ENCODE results near the gene SLC6A5.

SLC6A5 gene

DNA sequence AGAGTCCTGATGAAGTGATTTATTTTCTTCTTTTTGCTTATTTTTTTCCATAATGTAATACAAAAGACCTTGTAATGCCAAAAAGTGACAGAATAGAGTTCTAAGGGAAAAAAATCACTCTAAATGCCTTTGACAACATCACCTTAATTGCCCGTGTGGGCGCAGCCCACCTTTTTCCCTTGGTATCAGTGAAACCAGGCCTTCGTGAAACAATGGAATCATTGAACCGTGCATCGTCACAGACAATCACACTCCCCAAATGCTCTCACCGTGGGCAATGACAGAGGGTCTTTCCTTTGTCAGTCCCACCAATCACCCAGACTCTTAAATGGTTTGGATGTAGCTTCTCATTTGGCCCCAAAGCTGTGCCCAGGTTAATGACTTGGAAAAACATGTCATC is 9.6 kb upstream of the SLC6A5 start:
- TF ChIP-seq, protein P1, sequence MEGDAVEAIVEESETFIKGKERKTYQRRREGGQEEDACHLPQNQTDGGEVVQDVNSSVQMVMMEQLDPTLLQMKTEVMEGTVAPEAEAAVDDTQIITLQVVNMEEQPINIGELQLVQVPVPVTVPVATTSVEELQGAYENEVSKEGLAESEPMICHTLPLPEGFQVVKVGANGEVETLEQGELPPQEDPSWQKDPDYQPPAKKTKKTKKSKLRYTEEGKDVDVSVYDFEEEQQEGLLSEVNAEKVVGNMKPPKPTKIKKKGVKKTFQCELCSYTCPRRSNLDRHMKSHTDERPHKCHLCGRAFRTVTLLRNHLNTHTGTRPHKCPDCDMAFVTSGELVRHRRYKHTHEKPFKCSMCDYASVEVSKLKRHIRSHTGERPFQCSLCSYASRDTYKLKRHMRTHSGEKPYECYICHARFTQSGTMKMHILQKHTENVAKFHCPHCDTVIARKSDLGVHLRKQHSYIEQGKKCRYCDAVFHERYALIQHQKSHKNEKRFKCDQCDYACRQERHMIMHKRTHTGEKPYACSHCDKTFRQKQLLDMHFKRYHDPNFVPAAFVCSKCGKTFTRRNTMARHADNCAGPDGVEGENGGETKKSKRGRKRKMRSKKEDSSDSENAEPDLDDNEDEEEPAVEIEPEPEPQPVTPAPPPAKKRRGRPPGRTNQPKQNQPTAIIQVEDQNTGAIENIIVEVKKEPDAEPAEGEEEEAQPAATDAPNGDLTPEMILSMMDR (IDR thresholded peaks at IDR 0.05), result no peak
- no peak for DNase-seq (ENCODE audit: low spot score)
- Histone ChIP-seq H3K27ac (no peak overlapping the region), H3K4me3 (no peak overlapping the region)

DNA sequence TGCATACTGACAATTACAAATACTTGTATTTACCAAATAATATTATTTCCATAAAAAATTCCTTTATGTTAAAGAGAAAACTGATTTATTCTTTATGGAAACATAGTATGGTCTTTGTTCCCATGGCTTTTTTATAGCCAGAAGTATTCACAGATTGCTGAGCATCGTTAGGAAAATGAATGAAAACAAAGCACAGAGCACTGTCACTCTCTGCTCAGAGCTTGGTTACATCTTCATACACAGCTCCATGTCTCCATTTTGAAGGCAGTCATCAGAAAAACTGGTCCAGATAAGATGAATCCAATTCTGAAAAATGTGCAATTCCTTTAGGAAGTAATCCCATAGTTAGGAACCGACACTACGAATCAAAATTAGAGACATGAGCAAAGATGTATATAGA is 9.0 kb upstream of the SLC6A5 start:
- TF ChIP-seq, protein P1 (IDR thresholded peaks at IDR 0.05), result no peak
- no peak overlapping the region for H3K27ac ChIP-seq
- no peak for DNase-seq (ENCODE audit: low spot score)
- H3K4me3 ChIP-seq, result no peak overlapping the region

DNA sequence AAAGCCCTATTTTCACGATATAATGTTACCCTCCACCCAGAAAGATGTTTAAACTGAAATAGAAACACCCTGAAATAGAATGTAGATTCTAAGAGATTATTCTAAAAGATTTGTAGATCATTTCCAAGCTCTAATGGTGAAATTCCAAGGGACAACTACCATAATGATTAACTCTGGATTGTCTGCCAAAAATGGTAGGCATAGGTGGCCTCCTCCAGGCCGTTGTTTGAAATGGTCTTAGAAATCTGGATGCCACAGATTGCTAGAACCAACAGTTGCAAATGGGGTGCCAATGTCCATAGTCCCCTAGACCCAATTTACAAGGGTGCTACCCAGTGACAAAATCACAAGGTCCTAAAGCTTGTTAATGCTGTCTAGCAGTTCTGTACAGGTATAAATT is 6.7 kb upstream of the SLC6A5 start:
- no peak overlapping the region for H3K4me3 ChIP-seq
- TF ChIP-seq, protein P1 (IDR thresholded peaks at IDR 0.05), result no peak
- H3K27ac ChIP-seq, result no peak overlapping the region
- no peak for DNase-seq (ENCODE audit: low spot score)

DNA sequence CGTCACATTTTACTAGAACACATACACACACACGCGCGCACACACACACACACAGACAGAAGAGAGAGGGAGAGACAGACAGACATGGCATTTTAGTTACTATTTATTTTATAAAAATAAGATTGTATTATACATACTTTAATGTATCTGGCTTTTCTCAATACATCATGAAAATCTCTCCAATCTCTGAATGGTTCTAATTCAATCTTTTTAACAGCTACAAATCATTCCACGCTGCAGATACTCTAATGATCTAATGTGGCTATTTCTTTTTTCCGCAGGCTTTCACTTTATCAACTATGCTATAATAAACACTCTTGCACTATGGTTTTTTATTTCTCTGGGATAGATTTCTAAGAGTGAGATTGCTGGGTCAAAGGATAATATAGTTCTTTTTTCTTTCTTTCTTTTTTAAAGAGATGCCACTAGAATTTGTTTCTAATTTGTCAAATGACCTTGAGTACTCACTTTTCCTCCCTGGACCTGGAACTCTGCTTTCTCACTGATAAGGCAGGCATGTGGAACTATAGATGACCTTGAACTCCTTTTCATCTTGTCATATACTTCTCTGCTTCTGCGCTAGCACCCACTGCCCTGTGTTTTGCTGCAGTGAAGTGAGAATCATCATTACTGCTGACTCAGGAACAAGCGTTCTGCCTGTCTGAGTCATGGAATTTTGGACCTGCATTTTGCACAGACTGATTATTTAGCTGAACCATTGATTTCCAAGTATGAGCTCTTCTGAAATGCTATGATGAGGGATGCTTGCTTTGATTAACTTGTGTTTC is 4.9 kb upstream of the SLC6A5 start:
- H3K4me3 ChIP-seq, result no peak overlapping the region
- TF ChIP-seq, protein P1 (IDR thresholded peaks at IDR 0.05), result no peak
- DNase-seq (ENCODE audit: low spot score), result no peak
- H3K27ac ChIP-seq, result no peak overlapping the region

DNA sequence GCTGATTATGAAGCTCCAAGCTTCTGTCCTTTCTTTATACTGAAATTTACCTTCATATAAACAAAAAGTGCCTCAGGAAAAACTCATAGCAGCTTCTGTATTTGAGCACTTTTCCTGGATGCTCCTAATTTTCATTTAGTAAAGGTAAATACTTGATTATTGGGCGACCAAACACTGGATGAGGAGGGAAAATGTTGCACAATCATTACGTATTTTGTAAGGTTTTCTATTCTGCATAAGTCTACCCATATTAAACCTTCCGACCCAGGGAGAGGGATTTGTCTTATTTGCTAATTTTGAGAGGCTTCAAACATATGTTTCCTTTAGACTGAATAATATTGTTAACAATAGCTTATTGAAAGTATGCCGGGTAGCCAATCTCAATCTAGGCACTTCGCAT is 4.3 kb upstream of the SLC6A5 start:
- TF ChIP-seq, protein P1 (IDR thresholded peaks at IDR 0.05), result no peak
- no peak for DNase-seq (ENCODE audit: low spot score)
- H3K27ac ChIP-seq, result no peak overlapping the region
- H3K4me3 ChIP-seq, result no peak overlapping the region

DNA sequence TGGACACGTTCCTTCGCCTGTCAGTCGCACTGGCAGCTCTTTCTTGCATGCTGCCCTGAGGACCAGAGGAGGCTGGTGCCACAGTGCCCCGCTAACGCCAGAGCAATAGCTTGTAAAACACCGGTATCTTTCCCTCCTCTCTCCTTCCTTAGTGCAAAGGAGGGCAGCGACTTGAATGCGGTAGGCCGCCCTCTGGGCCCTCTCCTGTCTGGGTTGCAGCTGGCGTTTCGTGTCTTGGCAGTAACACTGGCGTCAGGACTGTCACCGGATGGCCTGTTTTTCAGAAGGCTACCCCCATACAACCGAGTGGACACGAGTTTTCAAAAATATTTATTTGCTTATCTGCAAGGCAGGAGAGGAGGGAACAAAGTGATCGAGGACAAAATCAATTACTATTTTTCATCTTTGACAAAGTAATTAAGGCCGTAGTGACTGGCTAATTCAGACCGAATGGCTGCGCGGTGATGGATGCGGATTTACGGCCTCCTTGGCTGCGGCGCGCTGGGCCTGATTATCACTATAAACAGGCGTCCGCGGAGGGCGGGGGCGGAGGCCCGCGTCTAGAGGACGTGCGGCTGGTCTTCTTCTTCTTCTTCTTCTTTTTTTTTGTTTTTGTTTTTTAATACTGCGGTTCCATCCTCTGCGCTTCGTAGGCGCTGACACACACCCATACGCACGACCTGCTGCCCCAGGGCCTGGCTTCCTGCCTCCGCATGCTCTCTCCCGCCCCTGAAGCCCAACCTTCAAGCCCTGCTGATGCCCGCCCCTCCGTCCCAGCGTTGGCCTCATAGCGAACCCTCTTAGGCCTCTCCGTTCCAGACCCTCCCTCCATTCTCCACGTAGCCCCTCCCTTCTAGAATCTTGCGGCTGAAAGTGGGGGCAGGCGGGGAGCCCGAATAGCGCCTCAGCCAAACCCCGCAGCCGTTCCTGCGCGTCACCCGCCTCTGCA is 2.9 kb upstream of the SLC6A5 start:
- Histone ChIP-seq H3K27ac (no peak overlapping the region), H3K4me3 (peak overlapping the region; percentile 19)
- TF ChIP-seq, protein P1 (IDR thresholded peaks at IDR 0.05), result no peak
- DNase-seq (ENCODE audit: low spot score), result no peak

All from coronary artery (tissue), 2 donors.